SK-N-SH (cell line): ENCODE measurements around the gene BIRC3.

Experiments
- EZH2phosphoT487 ChIP-seq: fragments of 200-600 bp; sonication (generic); IDR thresholded peaks from 2 replicates; pipeline ENCODE4 v1.6.1; 2017; ENCODE audit warnings: low read depth, mixed run types, mild to moderate bottlenecking, antibody characterized with exemption, moderate library complexity, borderline replicate concordance
- POLR2AphosphoS5 ChIP-seq: IDR thresholded peaks from 2 replicates; pipeline ENCODE4 v1.6.1; 2012; ENCODE audit warnings: low read depth, low read length
- SIN3A ChIP-seq: IDR thresholded peaks from 2 replicates; pipeline ENCODE4 v1.6.1; 2012; ENCODE audit warnings: low read depth, mild to moderate bottlenecking, low read length, moderate library complexity, borderline replicate concordance
- TF ChIP-seq, protein P1 (sequence below): IDR thresholded peaks from 2 replicates; pipeline ENCODE4 v1.4.0; 2012; ENCODE audit warnings: low read depth, borderline replicate concordance
- TF ChIP-seq, protein P2 (sequence below): IDR thresholded peaks from 2 replicates; pipeline ENCODE4 v1.4.0; 2012; ENCODE audit warnings: low read depth

DNA sequence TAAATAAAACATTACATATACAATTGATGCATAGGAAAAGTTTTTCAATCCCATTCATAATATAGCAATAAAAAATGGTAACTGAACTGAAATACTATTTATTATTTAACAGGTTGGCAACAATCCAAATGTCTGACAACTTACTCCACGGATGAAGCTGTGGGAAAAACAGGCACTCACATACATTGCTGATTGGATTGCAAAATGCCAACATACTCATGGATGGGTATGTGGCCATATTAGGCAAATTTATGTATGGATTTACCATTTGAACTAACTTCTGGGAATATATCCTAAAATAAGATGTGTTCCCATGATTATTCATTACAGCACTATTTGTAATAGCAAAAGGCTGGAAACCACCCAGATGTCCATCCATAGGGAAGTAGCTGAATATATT is 26.5 kb downstream of the BIRC3 start:
- TF ChIP-seq SIN3A (no peak), POLR2AphosphoS5 (no peak), EZH2phosphoT487 (no peak)
- TF ChIP-seq, protein P1, sequence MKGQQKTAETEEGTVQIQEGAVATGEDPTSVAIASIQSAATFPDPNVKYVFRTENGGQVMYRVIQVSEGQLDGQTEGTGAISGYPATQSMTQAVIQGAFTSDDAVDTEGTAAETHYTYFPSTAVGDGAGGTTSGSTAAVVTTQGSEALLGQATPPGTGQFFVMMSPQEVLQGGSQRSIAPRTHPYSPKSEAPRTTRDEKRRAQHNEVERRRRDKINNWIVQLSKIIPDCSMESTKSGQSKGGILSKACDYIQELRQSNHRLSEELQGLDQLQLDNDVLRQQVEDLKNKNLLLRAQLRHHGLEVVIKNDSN: no peak
- TF ChIP-seq, protein P2, sequence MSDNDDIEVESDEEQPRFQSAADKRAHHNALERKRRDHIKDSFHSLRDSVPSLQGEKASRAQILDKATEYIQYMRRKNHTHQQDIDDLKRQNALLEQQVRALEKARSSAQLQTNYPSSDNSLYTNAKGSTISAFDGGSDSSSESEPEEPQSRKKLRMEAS: no peak
